ENCODE results near the gene SH3GL1. TPM values are rescaled to one million over a fixed set of nuclear protein-coding genes. Genes with fewer than 3 reads are reported as not detected.

SH3GL1 gene
- total and polyA plus RNA-seq, 9 of the 15 experiments (the other 6 are each of a cell fraction or from before 2014, with no cell fraction given) = 1.7 to 75.3 (median 25.7) TPM

GRCh38 chr19:4375164-4376027, 25.0 kb downstream of the SH3GL1 start (continued):
- TF ChIP-seq ZFP30 (CRISPR knock-in tag; IDR thresholded peaks at IDR 0.05; ENCODE audit: borderline replicate concordance) (no peak), DMBX1 (CRISPR knock-in tag; IDR thresholded peaks at IDR 0.05; ENCODE audit: borderline replicate concordance) (no peak), ZNF589 (CRISPR knock-in tag; IDR thresholded peaks at IDR 0.05; ENCODE audit: low read depth) (peak; percentile 87; the same call in 1 of the 2 replicates), ZNF57 (CRISPR knock-in tag; IDR thresholded peaks at IDR 0.05) (no peak), NKRF (IDR thresholded peaks at IDR 0.05; ENCODE audit: borderline replicate concordance) (no peak; the same call in 1 of the 2 replicates), SREBF2 (CRISPR knock-in tag; IDR thresholded peaks at IDR 0.05) (no peak), HDAC6 (IDR thresholded peaks at IDR 0.05; ENCODE audit: low read depth, low read length) (no peak), ZBTB34 (CRISPR knock-in tag; IDR thresholded peaks at IDR 0.05) (no peak), MYNN (IDR thresholded peaks at IDR 0.05) (peak; percentile 94), MYNN (CRISPR knock-in tag; IDR thresholded peaks at IDR 0.05) (no peak), ZC3H8 (IDR thresholded peaks at IDR 0.05) (no peak), KAT2B (IDR thresholded peaks at IDR 0.05; ENCODE audit: low read depth, low read length) (no peak), ZBTB26 (CRISPR knock-in tag; IDR thresholded peaks at IDR 0.05) (no peak), LEF1 (IDR thresholded peaks at IDR 0.05) (peak; percentile 50; the same call in 1 of the 2 replicates)
- TF ChIP-seq, protein P1, sequence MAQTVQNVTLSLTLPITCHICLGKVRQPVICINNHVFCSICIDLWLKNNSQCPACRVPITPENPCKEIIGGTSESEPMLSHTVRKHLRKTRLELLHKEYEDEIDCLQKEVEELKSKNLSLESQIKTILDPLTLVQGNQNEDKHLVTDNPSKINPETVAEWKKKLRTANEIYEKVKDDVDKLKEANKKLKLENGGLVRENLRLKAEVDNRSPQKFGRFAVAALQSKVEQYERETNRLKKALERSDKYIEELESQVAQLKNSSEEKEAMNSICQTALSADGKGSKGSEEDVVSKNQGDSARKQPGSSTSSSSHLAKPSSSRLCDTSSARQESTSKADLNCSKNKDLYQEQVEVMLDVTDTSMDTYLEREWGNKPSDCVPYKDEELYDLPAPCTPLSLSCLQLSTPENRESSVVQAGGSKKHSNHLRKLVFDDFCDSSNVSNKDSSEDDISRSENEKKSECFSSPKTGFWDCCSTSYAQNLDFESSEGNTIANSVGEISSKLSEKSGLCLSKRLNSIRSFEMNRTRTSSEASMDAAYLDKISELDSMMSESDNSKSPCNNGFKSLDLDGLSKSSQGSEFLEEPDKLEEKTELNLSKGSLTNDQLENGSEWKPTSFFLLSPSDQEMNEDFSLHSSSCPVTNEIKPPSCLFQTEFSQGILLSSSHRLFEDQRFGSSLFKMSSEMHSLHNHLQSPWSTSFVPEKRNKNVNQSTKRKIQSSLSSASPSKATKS (CRISPR knock-in tag; IDR thresholded peaks at IDR 0.05) = no peak
- TF ChIP-seq, protein P2, sequence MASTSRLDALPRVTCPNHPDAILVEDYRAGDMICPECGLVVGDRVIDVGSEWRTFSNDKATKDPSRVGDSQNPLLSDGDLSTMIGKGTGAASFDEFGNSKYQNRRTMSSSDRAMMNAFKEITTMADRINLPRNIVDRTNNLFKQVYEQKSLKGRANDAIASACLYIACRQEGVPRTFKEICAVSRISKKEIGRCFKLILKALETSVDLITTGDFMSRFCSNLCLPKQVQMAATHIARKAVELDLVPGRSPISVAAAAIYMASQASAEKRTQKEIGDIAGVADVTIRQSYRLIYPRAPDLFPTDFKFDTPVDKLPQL (IDR thresholded peaks at IDR 0.05; ENCODE audit: extremely low read depth, insufficient read length) = no peak

Data from K562 (cell line).